GM12873 (cell line): ENCODE results near the gene C22orf31.

ENCODE experiments used
- TF ChIP-seq, protein P1 (sequence below): IDR thresholded peaks from 2 replicates; pipeline ENCODE4 v1.5.1; 2012; ENCODE audit warnings: low read depth, mild to moderate bottlenecking, moderate library complexity, low read length, control low read depth; ENCODE audit not compliant: insufficient read depth; ENCODE audit errors: missing control alignments

C22orf31 gene

DNA sequence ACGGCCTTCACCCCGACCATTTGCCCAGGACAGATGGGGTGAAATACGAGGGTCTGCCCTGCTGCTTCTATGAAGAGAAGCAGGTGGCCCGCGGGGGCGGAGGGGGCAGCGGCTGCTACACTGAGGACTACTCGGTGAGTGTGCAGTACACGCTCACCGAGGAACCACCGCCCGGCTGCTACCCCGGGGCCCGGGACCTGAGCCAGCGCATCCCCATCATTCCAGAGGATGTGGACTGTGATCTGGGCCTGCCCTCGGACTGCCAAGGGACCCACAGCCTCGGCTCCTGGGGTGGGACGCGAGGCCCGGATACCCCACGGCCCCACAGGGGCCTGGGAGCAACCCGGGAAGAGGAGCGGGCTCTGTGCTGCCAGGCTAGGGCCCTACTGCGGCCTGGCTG, 11.2 kb downstream of the C22orf31 start:
- TF ChIP-seq, protein P1, sequence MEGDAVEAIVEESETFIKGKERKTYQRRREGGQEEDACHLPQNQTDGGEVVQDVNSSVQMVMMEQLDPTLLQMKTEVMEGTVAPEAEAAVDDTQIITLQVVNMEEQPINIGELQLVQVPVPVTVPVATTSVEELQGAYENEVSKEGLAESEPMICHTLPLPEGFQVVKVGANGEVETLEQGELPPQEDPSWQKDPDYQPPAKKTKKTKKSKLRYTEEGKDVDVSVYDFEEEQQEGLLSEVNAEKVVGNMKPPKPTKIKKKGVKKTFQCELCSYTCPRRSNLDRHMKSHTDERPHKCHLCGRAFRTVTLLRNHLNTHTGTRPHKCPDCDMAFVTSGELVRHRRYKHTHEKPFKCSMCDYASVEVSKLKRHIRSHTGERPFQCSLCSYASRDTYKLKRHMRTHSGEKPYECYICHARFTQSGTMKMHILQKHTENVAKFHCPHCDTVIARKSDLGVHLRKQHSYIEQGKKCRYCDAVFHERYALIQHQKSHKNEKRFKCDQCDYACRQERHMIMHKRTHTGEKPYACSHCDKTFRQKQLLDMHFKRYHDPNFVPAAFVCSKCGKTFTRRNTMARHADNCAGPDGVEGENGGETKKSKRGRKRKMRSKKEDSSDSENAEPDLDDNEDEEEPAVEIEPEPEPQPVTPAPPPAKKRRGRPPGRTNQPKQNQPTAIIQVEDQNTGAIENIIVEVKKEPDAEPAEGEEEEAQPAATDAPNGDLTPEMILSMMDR: no peak

DNA sequence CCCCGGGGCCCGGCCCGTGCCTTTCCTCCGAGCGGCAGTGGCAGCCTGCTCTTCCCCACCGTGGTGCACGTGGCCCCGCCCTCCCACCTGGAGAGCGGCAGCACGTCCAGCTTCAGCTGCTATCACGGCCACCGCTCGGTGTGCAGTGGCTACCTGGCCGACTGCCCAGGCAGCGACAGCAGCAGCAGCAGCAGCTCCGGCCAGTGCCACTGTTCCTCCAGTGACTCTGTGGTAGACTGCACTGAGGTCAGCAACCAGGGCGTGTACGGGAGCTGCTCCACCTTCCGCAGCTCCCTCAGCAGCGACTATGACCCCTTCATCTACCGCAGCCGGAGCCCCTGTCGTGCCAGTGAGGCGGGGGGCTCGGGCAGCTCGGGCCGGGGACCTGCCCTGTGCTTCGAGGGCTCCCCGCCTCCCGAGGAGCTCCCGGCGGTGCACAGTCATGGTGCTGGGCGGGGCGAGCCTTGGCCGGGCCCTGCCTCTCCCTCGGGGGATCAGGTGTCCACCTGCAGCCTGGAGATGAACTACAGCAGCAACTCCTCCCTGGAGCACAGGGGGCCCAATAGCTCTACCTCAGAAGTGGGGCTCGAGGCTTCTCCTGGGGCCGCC, 11.9 kb downstream of the C22orf31 start:
- TF ChIP-seq, protein P1: no peak

DNA sequence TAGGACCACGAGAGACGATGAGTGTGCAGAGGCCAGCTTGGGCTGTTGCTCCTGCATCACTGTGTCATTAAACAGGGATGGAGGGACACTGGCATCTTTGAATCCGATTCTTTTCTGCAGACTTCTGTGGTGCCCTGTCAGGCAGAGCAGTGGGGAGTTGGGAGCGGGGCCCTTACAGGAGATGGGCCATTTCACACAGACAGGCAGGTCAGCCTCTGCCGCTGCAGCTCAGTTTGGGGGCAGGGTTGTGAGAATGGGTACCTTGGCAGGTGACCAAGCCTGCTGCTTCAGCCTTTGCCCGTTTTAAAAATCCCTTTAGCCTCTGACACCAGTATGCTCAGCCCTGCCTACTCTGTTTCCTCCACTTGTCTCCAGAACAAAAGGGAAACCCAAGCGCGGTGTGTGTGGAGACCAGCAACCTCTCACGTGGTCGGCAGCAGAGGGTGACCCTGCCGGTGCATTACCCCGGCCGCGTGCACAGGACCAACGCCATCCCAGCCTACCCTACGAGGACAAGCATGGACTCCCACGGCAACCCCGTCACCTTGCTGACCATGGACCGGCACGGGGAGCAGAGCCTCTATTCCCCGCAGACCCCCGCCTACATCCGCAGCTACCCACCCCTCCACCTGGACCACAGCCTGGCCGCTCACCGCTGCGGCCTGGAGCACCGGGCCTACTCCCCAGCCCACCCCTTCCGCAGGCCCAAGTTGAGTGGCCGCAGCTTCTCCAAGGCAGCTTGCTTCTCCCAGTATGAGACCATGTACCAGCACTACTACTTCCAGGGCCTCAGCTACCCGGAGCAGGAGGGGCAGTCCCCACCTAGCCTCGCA, 12.6 kb downstream of the C22orf31 start:
- TF ChIP-seq, protein P1: no peak

DNA sequence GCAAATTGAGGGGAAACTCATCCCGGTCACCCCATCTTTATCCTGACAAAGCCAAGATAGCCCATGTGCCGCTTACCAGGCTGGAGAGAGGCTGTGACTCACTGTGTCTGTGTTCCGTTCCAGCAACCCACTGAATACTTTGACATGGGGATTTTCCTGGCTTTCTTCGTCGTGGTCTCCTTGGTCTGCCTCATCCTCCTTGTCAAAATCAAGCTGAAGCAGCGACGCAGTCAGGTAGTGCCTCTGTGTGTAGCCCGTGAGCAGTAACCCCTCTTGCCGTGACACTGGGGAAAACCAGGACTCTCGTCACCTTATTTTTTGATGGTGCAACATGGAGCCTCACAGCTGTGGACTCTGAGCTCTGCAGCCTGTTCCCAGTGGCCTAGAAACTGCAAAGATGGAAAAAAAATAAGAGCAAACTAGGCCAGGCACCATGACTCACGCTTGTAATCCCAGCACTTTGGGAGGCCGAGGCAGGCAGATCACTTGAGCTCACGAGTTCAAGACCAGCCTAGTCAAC, 16.9 kb downstream of the C22orf31 start:
- TF ChIP-seq, protein P1: no peak

DNA sequence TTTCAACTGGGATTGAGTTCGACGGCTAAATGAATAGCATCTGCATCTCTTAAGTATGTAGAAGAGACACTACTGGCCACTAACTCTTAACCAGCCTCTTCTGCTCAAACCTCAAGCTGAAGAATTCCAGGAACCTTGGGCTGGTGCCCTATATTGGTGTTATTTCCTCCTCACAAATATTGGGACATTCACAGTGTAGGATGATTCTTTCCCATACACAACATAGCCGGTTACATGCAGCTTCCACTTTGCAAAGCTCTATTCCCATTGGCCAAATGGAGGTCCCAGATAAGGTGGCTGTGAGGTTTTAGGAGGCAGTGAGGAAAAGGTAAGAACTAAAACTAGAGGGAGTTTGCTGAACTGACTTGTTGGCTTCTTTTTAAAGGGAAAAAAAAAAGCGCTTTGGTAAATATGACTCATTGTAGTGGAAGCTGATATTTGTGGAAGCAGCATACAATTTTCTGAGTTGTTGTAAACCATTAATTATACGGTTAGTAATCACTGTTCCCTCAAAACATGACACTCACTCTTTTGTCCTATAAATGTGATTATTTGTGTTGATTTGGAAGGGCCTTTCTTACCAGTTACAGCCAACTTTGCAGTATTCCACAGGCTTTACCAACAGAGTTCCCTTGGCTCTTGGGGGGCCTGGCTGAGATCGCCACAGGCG, 17.6 kb downstream of the C22orf31 start:
- TF ChIP-seq, protein P1: no peak

DNA sequence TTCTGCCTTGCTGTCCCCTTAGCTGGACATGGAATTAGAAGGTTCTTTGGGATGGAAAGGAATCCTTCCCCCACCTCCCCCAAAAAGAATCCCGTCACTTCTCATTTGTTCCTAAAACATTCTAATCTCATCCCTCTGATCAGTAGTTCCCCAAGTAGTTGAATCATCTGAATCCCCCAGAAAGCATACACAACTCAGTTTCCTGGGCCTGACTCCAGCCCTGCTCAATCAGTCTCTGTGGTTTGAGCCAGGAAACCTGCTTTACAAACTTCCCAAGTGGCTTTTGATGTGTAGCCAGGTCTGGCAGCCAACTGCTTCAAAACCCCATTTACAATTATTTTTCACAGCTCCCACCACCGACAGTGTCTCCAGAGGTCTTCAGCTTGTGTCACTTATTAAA, 20.2 kb downstream of the C22orf31 start:
- TF ChIP-seq, protein P1: no peak
